SU-DHL-6 (cell line): ENCODE results near the gene SLC6A5.

Source experiments
- CTCF ChIP-seq: fragments of 200-600 bp; sonication (generic); IDR thresholded peaks from one replicate; pipeline ENCODE4 v1.5.1; 2017; ENCODE audit warnings: antibody characterized with exemption, mild to moderate bottlenecking, low read length, moderate library complexity; ENCODE audit not compliant: insufficient read depth, poor library complexity, severe bottlenecking
- EZH2phosphoT487 ChIP-seq: fragments of 200-600 bp; sonication (generic), shearing (Covaris generic); conservative IDR thresholded peaks from 2 replicates; pipeline ENCODE4 v1.6.1; 2018; ENCODE audit warnings: mild to moderate bottlenecking, antibody characterized with exemption, low read length, moderate library complexity, mixed read lengths

GRCh38 chr11:20639688-20640087 lies 40.3 kb downstream of the SLC6A5 start:
- no peak for TF ChIP-seq CTCF
- no peak for TF ChIP-seq EZH2phosphoT487
